WTC11 (cell line): ENCODE data around the gene WDR11. TPM values are rescaled to one million over a fixed set of nuclear protein-coding genes. Genes with fewer than 3 reads are reported as not detected.
A peak's percentile ranks its signal among the peaks of the same experiment; 100 is the strongest.

Experiments
- ATAC-seq: fragments of 200-7000 bp; cut with Tn5 transposase; 2 replicates; pipeline ENCODE4 v1.10.0; 2021; ENCODE audit warnings: mild to moderate bottlenecking, moderate library complexity
- CTCF ChIA-PET: fragments of 300-600 bp; sonication (Branson Sonifier 250); formaldehyde crosslinking; loops from one replicate; lab custom pipeline; 2021; ENCODE audit warnings: antibody characterized with exemption; lab: Charles Lee
- POLR2A ChIA-PET: fragments of 350-600 bp; sonication (Branson Sonifier 250); formaldehyde crosslinking; loops from one replicate; lab custom pipeline; 2021; ENCODE audit warnings: antibody characterized with exemption; lab: Charles Lee
- DNase-seq: peaks from one replicate; pipeline ENCODE4 v3.0.0; 2021; ENCODE audit warnings: low spot score
- H3K27ac Mint-ChIP-seq: 2 replicates; pipeline ENCODE4 v1.8.0; 2021; ENCODE audit warnings: mixed read lengths
- H3K27me3 Mint-ChIP-seq: 2 replicates; pipeline ENCODE4 v1.8.0; 2021; ENCODE audit warnings: low read depth, mild to moderate bottlenecking, moderate library complexity, mixed read lengths
- H3K36me3 Mint-ChIP-seq: 2 replicates; pipeline ENCODE4 v1.8.0; 2021; ENCODE audit warnings: mixed read lengths
- H3K4me1 Mint-ChIP-seq: 2 replicates; pipeline ENCODE4 v1.8.0; 2022; ENCODE audit warnings: mixed read lengths
- H3K4me3 Mint-ChIP-seq: 2 replicates; pipeline ENCODE4 v1.8.0; 2021; ENCODE audit warnings: mild to moderate bottlenecking, moderate library complexity, mixed read lengths
- H3K9me3 Mint-ChIP-seq: 2 replicates; pipeline ENCODE4 v1.8.0; 2021; ENCODE audit warnings: mixed read lengths
- CREB1 ChIP-seq: sonication (generic); formaldehyde crosslinking; IDR thresholded peaks from 2 replicates; pipeline ENCODE4 v1.8.0; 2023; ENCODE audit warnings: mild to moderate bottlenecking, missing genetic modification reagents
- ESRRA ChIP-seq: sonication (generic); formaldehyde crosslinking; IDR thresholded peaks from 2 replicates; pipeline ENCODE4 v1.8.1; 2022; ENCODE audit warnings: mild to moderate bottlenecking, missing genetic modification reagents, borderline replicate concordance
- FOXJ3 ChIP-seq: sonication (generic); formaldehyde crosslinking; IDR thresholded peaks from 2 replicates; pipeline ENCODE4 v1.9.0; 2021; ENCODE audit warnings: missing genetic modification reagents, mild to moderate bottlenecking, borderline replicate concordance
- FOXP1 ChIP-seq: sonication (generic); formaldehyde crosslinking; IDR thresholded peaks from 2 replicates; pipeline ENCODE4 v1.8.0; 2022; ENCODE audit warnings: missing genetic modification reagents, mild to moderate bottlenecking, moderate library complexity, borderline replicate concordance
- JAZF1 ChIP-seq: fragments of 250-450 bp; sonication (Bioruptor Pico); IDR thresholded peaks from 2 replicates; pipeline ENCODE4 v1.9.0; 2021; ENCODE audit warnings: moderate library complexity, mild to moderate bottlenecking, inconsistent platforms
- MXD4 ChIP-seq: fragments of 250-450 bp; sonication (Bioruptor Pico); IDR thresholded peaks from 2 replicates; pipeline ENCODE4 v1.8.0; 2021; ENCODE audit warnings: mild to moderate bottlenecking, moderate library complexity, borderline replicate concordance
- NFATC4 ChIP-seq: fragments of 250-450 bp; sonication (Bioruptor Pico); IDR thresholded peaks from 2 replicates; pipeline ENCODE4 v1.9.0; 2021; ENCODE audit warnings: mild to moderate bottlenecking
- NFE2L1 ChIP-seq: sonication (generic); formaldehyde crosslinking; IDR thresholded peaks from 2 replicates; pipeline ENCODE4 v1.8.1; 2023; ENCODE audit warnings: missing genetic modification reagents
- NR1H2 ChIP-seq: sonication (generic); formaldehyde crosslinking; IDR thresholded peaks from 2 replicates; pipeline ENCODE4 v1.9.0; 2021; ENCODE audit warnings: mild to moderate bottlenecking, moderate library complexity, missing genetic modification reagents
- NR3C1 ChIP-seq: sonication (generic); formaldehyde crosslinking; conservative IDR thresholded peaks from 2 replicates; pipeline ENCODE4 v1.8.1; 2023; ENCODE audit warnings: low read depth, mild to moderate bottlenecking, missing genetic modification reagents
- PRDM15 ChIP-seq: sonication (generic); formaldehyde crosslinking; IDR thresholded peaks from 2 replicates; pipeline ENCODE4 v1.8.0; 2022; ENCODE audit warnings: missing genetic modification reagents
- PRRX2 ChIP-seq: fragments of 250-450 bp; sonication (Bioruptor Pico); IDR thresholded peaks from 2 replicates; pipeline ENCODE4 v1.8.0; 2021; ENCODE audit warnings: mild to moderate bottlenecking
- RELA ChIP-seq: sonication (generic); formaldehyde crosslinking; IDR thresholded peaks from 2 replicates; pipeline ENCODE4 v1.8.1; 2022; ENCODE audit warnings: missing genetic modification reagents, mild to moderate bottlenecking, borderline replicate concordance
- RORB ChIP-seq: fragments of 250-450 bp; sonication (Bioruptor Pico); IDR thresholded peaks from 2 replicates; pipeline ENCODE4 v1.9.0; 2021; ENCODE audit warnings: mild to moderate bottlenecking
- SOX15 ChIP-seq: fragments of 250-450 bp; sonication (Bioruptor Pico); IDR thresholded peaks from 2 replicates; pipeline ENCODE4 v1.9.0; 2021; ENCODE audit warnings: mild to moderate bottlenecking
- ZNF121 ChIP-seq: sonication (generic); formaldehyde crosslinking; IDR thresholded peaks from 2 replicates; pipeline ENCODE4 v1.8.0; 2023; ENCODE audit warnings: missing genetic modification reagents
- ZNF396 ChIP-seq: fragments of 250-450 bp; sonication (Bioruptor Pico); IDR thresholded peaks from 2 replicates; pipeline ENCODE4 v1.8.0; 2021; ENCODE audit warnings: mild to moderate bottlenecking, moderate library complexity, borderline replicate concordance
- ZNF416 ChIP-seq: fragments of 250-450 bp; sonication (Bioruptor Pico); IDR thresholded peaks from 2 replicates; pipeline ENCODE4 v1.9.0; 2021; ENCODE audit warnings: mild to moderate bottlenecking, inconsistent platforms
- ZNF423 ChIP-seq: fragments of 250-450 bp; sonication (Bioruptor Pico); IDR thresholded peaks from 2 replicates; pipeline ENCODE4 v2.1.2; 2022; ENCODE audit warnings: mild to moderate bottlenecking, moderate library complexity
- total RNA-seq: library from RNA; stranded (reverse); gene quantifications from 3 replicates; pipeline ENCODE4 v1.2.3, GENCODE V29; 2021
- TF ChIP-seq, protein P1 (sequence below): sonication (generic); formaldehyde crosslinking; IDR thresholded peaks from 2 replicates; pipeline ENCODE4 v1.8.0; 2022; ENCODE audit warnings: mild to moderate bottlenecking, missing genetic modification reagents
- TF ChIP-seq, protein P2 (sequence below): sonication (generic); formaldehyde crosslinking; IDR thresholded peaks from 2 replicates; pipeline ENCODE4 v1.8.1; 2023; ENCODE audit warnings: mild to moderate bottlenecking, missing genetic modification reagents, moderate library complexity
- TF ChIP-seq, protein P3 (sequence below): sonication (generic); formaldehyde crosslinking; IDR thresholded peaks from 2 replicates; pipeline ENCODE4 v1.8.1; 2023; ENCODE audit warnings: mild to moderate bottlenecking, missing genetic modification reagents
- TF ChIP-seq, protein P4 (sequence below): sonication (generic); formaldehyde crosslinking; IDR thresholded peaks from 2 replicates; pipeline ENCODE4 v1.8.1; 2023; ENCODE audit warnings: mild to moderate bottlenecking, missing genetic modification reagents

WDR11 gene
- total RNA-seq, 1 experiment from 2014 or later: 41.5 TPM

GRCh38 chr10:120850911-120851865, at the start of gene WDR11 (continued):
- TF ChIP-seq, protein P1, sequence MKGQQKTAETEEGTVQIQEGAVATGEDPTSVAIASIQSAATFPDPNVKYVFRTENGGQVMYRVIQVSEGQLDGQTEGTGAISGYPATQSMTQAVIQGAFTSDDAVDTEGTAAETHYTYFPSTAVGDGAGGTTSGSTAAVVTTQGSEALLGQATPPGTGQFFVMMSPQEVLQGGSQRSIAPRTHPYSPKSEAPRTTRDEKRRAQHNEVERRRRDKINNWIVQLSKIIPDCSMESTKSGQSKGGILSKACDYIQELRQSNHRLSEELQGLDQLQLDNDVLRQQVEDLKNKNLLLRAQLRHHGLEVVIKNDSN: peak; percentile 52; the same call in 1 of the 2 replicates
- TF ChIP-seq, protein P2, sequence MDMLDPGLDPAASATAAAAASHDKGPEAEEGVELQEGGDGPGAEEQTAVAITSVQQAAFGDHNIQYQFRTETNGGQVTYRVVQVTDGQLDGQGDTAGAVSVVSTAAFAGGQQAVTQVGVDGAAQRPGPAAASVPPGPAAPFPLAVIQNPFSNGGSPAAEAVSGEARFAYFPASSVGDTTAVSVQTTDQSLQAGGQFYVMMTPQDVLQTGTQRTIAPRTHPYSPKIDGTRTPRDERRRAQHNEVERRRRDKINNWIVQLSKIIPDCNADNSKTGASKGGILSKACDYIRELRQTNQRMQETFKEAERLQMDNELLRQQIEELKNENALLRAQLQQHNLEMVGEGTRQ: 0 out of 2 replicates have a peak, but pooled peaks have one; percentile 32
- no peak for TF ChIP-seq JAZF1 (CRISPR knock-in tag)
- TF ChIP-seq, protein P3, sequence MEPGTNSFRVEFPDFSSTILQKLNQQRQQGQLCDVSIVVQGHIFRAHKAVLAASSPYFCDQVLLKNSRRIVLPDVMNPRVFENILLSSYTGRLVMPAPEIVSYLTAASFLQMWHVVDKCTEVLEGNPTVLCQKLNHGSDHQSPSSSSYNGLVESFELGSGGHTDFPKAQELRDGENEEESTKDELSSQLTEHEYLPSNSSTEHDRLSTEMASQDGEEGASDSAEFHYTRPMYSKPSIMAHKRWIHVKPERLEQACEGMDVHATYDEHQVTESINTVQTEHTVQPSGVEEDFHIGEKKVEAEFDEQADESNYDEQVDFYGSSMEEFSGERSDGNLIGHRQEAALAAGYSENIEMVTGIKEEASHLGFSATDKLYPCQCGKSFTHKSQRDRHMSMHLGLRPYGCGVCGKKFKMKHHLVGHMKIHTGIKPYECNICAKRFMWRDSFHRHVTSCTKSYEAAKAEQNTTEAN (CRISPR knock-in tag): peak; percentile 72; the same call in 1 of the 2 replicates
- no peak for TF ChIP-seq RORB (CRISPR knock-in tag)
- no peak for TF ChIP-seq ZNF121 (CRISPR knock-in tag)
- peak; percentile 58; the same call in 1 of the 2 replicates for TF ChIP-seq CREB1 (CRISPR knock-in tag)
- no peak for TF ChIP-seq NR3C1 (CRISPR knock-in tag)
- TF ChIP-seq NR1H2 (CRISPR knock-in tag): no peak
- TF ChIP-seq ZNF416 (CRISPR knock-in tag): no peak
- peak; percentile 60; the same call in 1 of the 2 replicates for TF ChIP-seq PRDM15
- TF ChIP-seq SOX15 (CRISPR knock-in tag): no peak
- no peak for TF ChIP-seq FOXJ3 (CRISPR knock-in tag)
- TF ChIP-seq ESRRA (CRISPR knock-in tag): peak; percentile 42; the same call in 1 of the 2 replicates
- TF ChIP-seq NFATC4 (CRISPR knock-in tag): no peak
- peak; percentile 50; the same call in 1 of the 2 replicates for TF ChIP-seq ZNF423 (CRISPR knock-in tag)

- ATAC-seq: no peak
- H3K36me3 Mint-ChIP-seq: peaks cover 5% of the 10 kb centered on the region
- H3K9me3 Mint-ChIP-seq: peaks cover 17% of the 10 kb centered on the region
- H3K4me1 Mint-ChIP-seq: peaks cover 48% of the 10 kb centered on the region
- no peak for DNase-seq
- ChIA-PET CTCF (no interaction called here), POLR2A (no interaction called here)
- peaks cover 2% of the 10 kb centered on the region; the same call in 1 of the 2 replicates for H3K27me3 Mint-ChIP-seq
- no peak overlapping the region for H3K27ac Mint-ChIP-seq
- no peak overlapping the region for H3K4me3 Mint-ChIP-seq
- no peak for TF ChIP-seq FOXP1
- no peak for TF ChIP-seq NFE2L1 (CRISPR knock-in tag)
- TF ChIP-seq, protein P4, sequence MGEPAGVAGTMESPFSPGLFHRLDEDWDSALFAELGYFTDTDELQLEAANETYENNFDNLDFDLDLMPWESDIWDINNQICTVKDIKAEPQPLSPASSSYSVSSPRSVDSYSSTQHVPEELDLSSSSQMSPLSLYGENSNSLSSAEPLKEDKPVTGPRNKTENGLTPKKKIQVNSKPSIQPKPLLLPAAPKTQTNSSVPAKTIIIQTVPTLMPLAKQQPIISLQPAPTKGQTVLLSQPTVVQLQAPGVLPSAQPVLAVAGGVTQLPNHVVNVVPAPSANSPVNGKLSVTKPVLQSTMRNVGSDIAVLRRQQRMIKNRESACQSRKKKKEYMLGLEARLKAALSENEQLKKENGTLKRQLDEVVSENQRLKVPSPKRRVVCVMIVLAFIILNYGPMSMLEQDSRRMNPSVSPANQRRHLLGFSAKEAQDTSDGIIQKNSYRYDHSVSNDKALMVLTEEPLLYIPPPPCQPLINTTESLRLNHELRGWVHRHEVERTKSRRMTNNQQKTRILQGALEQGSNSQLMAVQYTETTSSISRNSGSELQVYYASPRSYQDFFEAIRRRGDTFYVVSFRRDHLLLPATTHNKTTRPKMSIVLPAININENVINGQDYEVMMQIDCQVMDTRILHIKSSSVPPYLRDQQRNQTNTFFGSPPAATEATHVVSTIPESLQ (CRISPR knock-in tag): no peak
- TF ChIP-seq, protein P1: no peak
- TF ChIP-seq ZNF396: no peak
- no peak for TF ChIP-seq RELA (CRISPR knock-in tag)
- no peak for TF ChIP-seq PRRX2
- TF ChIP-seq, protein P2: no peak
- no peak for TF ChIP-seq MXD4 (CRISPR knock-in tag)
These were observed 48.2 kb upstream of the WDR11 start for GRCh38 chr10:120802935-120803334.
